GM12878 (cell line): Measurements from ENCODE around the gene C17orf107. TPM values are rescaled to one million over a fixed set of nuclear protein-coding genes. Genes with fewer than 3 reads are reported as not detected.
A peak's percentile ranks its signal among the peaks of the same experiment; 100 is the strongest.

Experiments
- HCFC1 ChIP-seq: fragments of 150-350 bp; IDR thresholded peaks from 2 replicates; pipeline ENCODE4 v1.6.1; 2014; ENCODE audit warnings: low read length
- HDAC2 ChIP-seq: fragments of 200-600 bp; sonication (generic); IDR thresholded peaks from 2 replicates; pipeline ENCODE4 v1.6.1; 2017
- IKZF1 ChIP-seq: fragments of 450-650 bp; conservative IDR thresholded peaks from 2 replicates; pipeline ENCODE4 v1.6.1; 2017; ENCODE audit warnings: antibody characterized with exemption, mild to moderate bottlenecking
- MAX ChIP-seq: IDR thresholded peaks from 2 replicates; pipeline ENCODE4 v1.6.1; 2012; ENCODE audit warnings: low read depth, low read length, improper control_type of control experiment
- MYC ChIP-seq: IDR thresholded peaks from 2 replicates; pipeline ENCODE4 v1.6.1; 2011; ENCODE audit warnings: mild to moderate bottlenecking, low read length, moderate library complexity, inconsistent platforms; ENCODE audit not compliant: insufficient read depth, insufficient replicate concordance, insufficient read length, severe bottlenecking
- PBX3 ChIP-seq: IDR thresholded peaks from 2 replicates; pipeline ENCODE4 v1.6.1; 2011; ENCODE audit warnings: mild to moderate bottlenecking, low read depth, low read length, moderate library complexity; ENCODE audit not compliant: insufficient replicate concordance
- POLR2A ChIP-seq: IDR thresholded peaks from 2 replicates; pipeline ENCODE4 v1.6.1; 2011; ENCODE audit warnings: low read depth, mild to moderate bottlenecking, low read length
- RELA ChIP-seq: fragments of 450-650 bp; IDR thresholded peaks from 2 replicates; pipeline ENCODE4 v1.8.0; 2014; ENCODE audit warnings: borderline replicate concordance; ENCODE audit not compliant: partially characterized antibody
- REST ChIP-seq: IDR thresholded peaks from 2 replicates; pipeline ENCODE4 v1.6.1; 2012; ENCODE audit warnings: mild to moderate bottlenecking, low read depth, low read length
- SMAD5 ChIP-seq: IDR thresholded peaks from 2 replicates; pipeline ENCODE4 v1.6.1; 2016; ENCODE audit warnings: antibody characterized with exemption, low read depth
- YY1 ChIP-seq: IDR thresholded peaks from 2 replicates; pipeline ENCODE4 v1.6.1; 2011; ENCODE audit warnings: low read depth, mild to moderate bottlenecking, low read length
- ZBTB40 ChIP-seq: fragments of 450-650 bp; IDR thresholded peaks from 2 replicates; pipeline ENCODE4 v1.6.1; 2016; ENCODE audit warnings: mild to moderate bottlenecking, moderate library complexity, borderline replicate concordance
- polyA plus RNA-seq, 11 experiments: library from polyadenylated mRNA; depleted of rRNA in 4 of 11; unstranded in 6 of 11; stranded (reverse) in 5 of 11; fragments of >200 nt; fragmentation: Nextera tagmentation in 4 of 11; fragmentation: Illumina TruSeq in 1 of 11; extraction: Ambion mirVana in 4 of 11; extraction: Trizol in 1 of 11; gene quantifications; 1 replicate in 1 of 11; 2 replicates in 10 of 11; pipeline versions ENCODE4 v1.2.1 to v1.2.3, GENCODE V29; 2011 to 2016; ENCODE audit warnings: inconsistent platforms in 2 of 11, missing spikeins in 2 of 11, low read depth in 1 of 11
- total RNA-seq, 4 experiments: library from RNA; depleted of rRNA in 3 of 4; stranded (reverse); fragments of >200 nt in 3 of 4; fragmentation: Illumina TruSeq in 1 of 4; extraction: Trizol in 1 of 4; gene quantifications; 2 replicates each; pipeline versions ENCODE4 v1.2.1 to v1.2.3, GENCODE V29; 2013 to 2021
- TF ChIP-seq, protein P1 (sequence below): IDR thresholded peaks from 2 replicates; pipeline ENCODE4 v1.6.1; 2012; ENCODE audit warnings: low read depth, low read length, improper control_type of control experiment
- TF ChIP-seq, protein P2 (sequence below): fragments of 450-650 bp; conservative IDR thresholded peaks from 2 replicates; pipeline ENCODE4 v1.6.1; 2017; ENCODE audit warnings: mild to moderate bottlenecking, moderate library complexity

C17orf107 gene
- total and polyA plus RNA-seq, 10 of the 15 experiments (the other 5 are each of a cell fraction or from before 2014, with no cell fraction given): 0.05 to 0.46 (median 0.11) TPM; not detected in 3

DNA sequence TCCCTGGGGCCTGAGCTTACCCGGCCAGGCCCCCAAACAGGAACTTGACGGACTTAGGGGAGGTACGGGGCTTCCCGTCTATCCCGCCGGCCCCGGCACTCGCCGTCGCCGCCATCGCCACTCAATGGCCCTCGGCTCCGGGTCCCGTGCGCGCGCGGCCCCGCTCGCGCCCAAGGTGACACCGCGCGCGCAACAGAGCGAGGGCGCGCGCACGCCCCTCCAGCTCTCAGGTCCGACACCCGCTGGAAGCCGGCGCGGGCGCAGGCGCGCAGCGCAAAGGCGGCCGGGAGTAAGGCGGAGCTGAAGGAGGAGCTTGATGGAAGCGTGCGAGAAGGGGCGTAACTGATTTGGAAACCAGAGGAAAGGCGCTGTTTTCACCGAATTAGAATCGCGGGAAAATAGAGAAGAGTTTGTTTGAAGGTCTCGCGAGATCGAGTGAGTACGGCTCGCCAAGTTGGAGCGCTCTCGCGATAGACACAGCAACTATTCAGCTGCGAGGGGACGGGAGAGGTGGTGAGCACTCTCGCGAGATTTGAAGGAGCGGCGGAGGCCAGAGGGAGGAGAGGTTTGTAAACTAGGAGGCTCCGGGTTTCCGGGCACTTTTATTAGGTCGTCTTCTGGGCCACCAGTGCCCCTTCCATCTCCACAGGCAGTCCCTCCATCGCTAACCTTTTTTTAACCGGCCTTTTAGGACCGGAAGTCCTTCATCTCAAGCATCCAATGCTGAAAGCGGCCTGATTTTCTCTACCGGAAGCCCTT lies 40.6 kb downstream of the C17orf107 start, which contains the start of the genes RNF167 and SLC25A11 (continued):
- peak; percentile 90; the same call in 1 of the 2 replicates for TF ChIP-seq ZBTB40
- no peak for TF ChIP-seq MYC
- no peak for TF ChIP-seq REST
- TF ChIP-seq, protein P1, sequence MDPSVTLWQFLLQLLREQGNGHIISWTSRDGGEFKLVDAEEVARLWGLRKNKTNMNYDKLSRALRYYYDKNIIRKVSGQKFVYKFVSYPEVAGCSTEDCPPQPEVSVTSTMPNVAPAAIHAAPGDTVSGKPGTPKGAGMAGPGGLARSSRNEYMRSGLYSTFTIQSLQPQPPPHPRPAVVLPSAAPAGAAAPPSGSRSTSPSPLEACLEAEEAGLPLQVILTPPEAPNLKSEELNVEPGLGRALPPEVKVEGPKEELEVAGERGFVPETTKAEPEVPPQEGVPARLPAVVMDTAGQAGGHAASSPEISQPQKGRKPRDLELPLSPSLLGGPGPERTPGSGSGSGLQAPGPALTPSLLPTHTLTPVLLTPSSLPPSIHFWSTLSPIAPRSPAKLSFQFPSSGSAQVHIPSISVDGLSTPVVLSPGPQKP: 0 out of 2 replicates have a peak, but pooled peaks have one; percentile 71
- TF ChIP-seq MAX: peak; percentile 52; the same call in 1 of the 2 replicates
- TF ChIP-seq RELA: peak; percentile 39
- peak; percentile 88 for TF ChIP-seq POLR2A
- TF ChIP-seq YY1: peak; percentile 94
- TF ChIP-seq, protein P2, sequence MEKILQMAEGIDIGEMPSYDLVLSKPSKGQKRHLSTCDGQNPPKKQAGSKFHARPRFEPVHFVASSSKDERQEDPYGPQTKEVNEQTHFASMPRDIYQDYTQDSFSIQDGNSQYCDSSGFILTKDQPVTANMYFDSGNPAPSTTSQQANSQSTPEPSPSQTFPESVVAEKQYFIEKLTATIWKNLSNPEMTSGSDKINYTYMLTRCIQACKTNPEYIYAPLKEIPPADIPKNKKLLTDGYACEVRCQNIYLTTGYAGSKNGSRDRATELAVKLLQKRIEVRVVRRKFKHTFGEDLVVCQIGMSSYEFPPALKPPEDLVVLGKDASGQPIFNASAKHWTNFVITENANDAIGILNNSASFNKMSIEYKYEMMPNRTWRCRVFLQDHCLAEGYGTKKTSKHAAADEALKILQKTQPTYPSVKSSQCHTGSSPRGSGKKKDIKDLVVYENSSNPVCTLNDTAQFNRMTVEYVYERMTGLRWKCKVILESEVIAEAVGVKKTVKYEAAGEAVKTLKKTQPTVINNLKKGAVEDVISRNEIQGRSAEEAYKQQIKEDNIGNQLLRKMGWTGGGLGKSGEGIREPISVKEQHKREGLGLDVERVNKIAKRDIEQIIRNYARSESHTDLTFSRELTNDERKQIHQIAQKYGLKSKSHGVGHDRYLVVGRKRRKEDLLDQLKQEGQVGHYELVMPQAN: peak; percentile 78
- no peak for TF ChIP-seq PBX3
- TF ChIP-seq IKZF1: peak; percentile 99
- no peak for TF ChIP-seq HCFC1
- TF ChIP-seq HDAC2: no peak
- peak; percentile 84; the same call in 1 of the 2 replicates for TF ChIP-seq SMAD5
